Endothelial cell of umbilical vein (primary cell): Measurements from ENCODE around the gene NXN. TPM values are rescaled to one million over a fixed set of nuclear protein-coding genes. Genes with fewer than 3 reads are reported as not detected.

Source experiments
- BruUV-seq: library from RNA; stranded (reverse); fragments of 400-500 nt; replicated peaks from 2 replicates; lab custom pipeline; 2021; lab: Mats Ljungman, UMichigan
- CTCF ChIA-PET: fragments of 300-600, 350-600 bp; sonication (Branson Sonifier 250); formaldehyde crosslinking; loops from one replicate; lab custom pipeline; 2021; ENCODE audit warnings: antibody characterized with exemption, inconsistent platforms; lab: Charles Lee
- POLR2A ChIA-PET: fragments of 300-600, 350-600 bp; sonication (Branson Sonifier 250); formaldehyde crosslinking; loops from one replicate; lab custom pipeline; 2021; ENCODE audit warnings: antibody characterized with exemption, inconsistent platforms; lab: Charles Lee
- DNase-seq: peaks from one replicate; pipeline ENCODE4 v3.0.0-alpha.2; 2011; ENCODE audit warnings: low read depth, low spot score
- FAIRE-seq: peaks from 2 replicates; lab custom pipeline; 2011; peaks lifted over from hg19 to GRCh38; lab: Jason Lieb, UNC
- H2AFZ ChIP-seq: 2 replicates; pipeline ENCODE4 v1.6.0; 2012; ENCODE audit warnings: low read depth, low read length, control low read depth, inconsistent platforms
- H3K27ac ChIP-seq: 2 replicates; pipeline ENCODE4 v1.5.1; 2011; ENCODE audit warnings: low read depth, mild to moderate bottlenecking, control low read depth, low read length, moderate library complexity; ENCODE audit not compliant: insufficient read depth
- H3K27me3 ChIP-seq, 2 experiments: 2 replicates each; pipeline versions ENCODE4 v1.6.0 to v1.6.1; 2011; ENCODE audit warnings: low read length in 2 of 2, mixed read lengths in 1 of 2; ENCODE audit not compliant: control insufficient read depth in 2 of 2, insufficient read depth in 2 of 2
- H3K36me3 ChIP-seq, 2 experiments: 2 replicates in 1 of 2; 3 replicates in 1 of 2; pipeline ENCODE4 v1.5.1; 2011; ENCODE audit warnings: low read length in 2 of 2, mild to moderate bottlenecking in 1 of 2, moderate library complexity in 1 of 2; ENCODE audit not compliant: control insufficient read depth in 2 of 2, insufficient read depth in 2 of 2; ENCODE audit errors: extremely low read depth in 1 of 2
- H3K4me1 ChIP-seq: 3 replicates; pipeline ENCODE4 v1.5.1; 2011; ENCODE audit warnings: mild to moderate bottlenecking, low read length; ENCODE audit not compliant: control insufficient read depth, insufficient read depth; ENCODE audit errors: extremely low read depth
- H3K4me2 ChIP-seq: 2 replicates; pipeline ENCODE4 v1.6.1; 2011; ENCODE audit warnings: low read length, control low read depth, mixed read lengths; ENCODE audit not compliant: insufficient read depth
- H3K4me3 ChIP-seq, 3 experiments: fragments of 200-600 bp in 1 of 3; sonication (generic), shearing (Covaris generic) in 1 of 3; replicated peaks in 1 of 3; 2 replicates each; pipeline ENCODE4 v1.5.1; 2011 to 2016; ENCODE audit warnings: control low read depth in 3 of 3, low read length in 3 of 3, mild to moderate bottlenecking in 2 of 3, inconsistent platforms in 1 of 3, low read depth in 1 of 3, moderate library complexity in 1 of 3; ENCODE audit not compliant: insufficient read depth in 1 of 3
- H3K79me2 ChIP-seq: 2 replicates; pipeline ENCODE4 v1.6.0; 2012; ENCODE audit warnings: low read length, inconsistent platforms; ENCODE audit not compliant: control insufficient read depth, insufficient read depth
- H3K9ac ChIP-seq: replicated peaks from 2 replicates; pipeline ENCODE3; 2011; ENCODE audit warnings: low read length, control low read depth; ENCODE audit not compliant: insufficient read depth; ENCODE audit errors: extremely low read depth
- H3K9me1 ChIP-seq: replicated peaks from 3 replicates; pipeline ENCODE4 v1.6.0; 2011; ENCODE audit warnings: mild to moderate bottlenecking, low read length; ENCODE audit not compliant: control insufficient read depth, insufficient read depth; ENCODE audit errors: extremely low read depth
- H3K9me3 ChIP-seq: replicated peaks from 2 replicates; pipeline ENCODE4 v1.5.1; 2012; ENCODE audit warnings: low read length, inconsistent platforms; ENCODE audit not compliant: control insufficient read depth, insufficient read depth
- H4K20me1 ChIP-seq: replicated peaks from 2 replicates; pipeline ENCODE3; 2011; ENCODE audit warnings: mild to moderate bottlenecking, low read length; ENCODE audit not compliant: control insufficient read depth, insufficient read depth; ENCODE audit errors: extremely low read depth
- EZH2 ChIP-seq: IDR thresholded peaks from 2 replicates; pipeline ENCODE4 v1.6.1; 2012; ENCODE audit warnings: borderline replicate concordance, low read depth, mild to moderate bottlenecking, moderate library complexity, low read length, inconsistent platforms; ENCODE audit not compliant: severe bottlenecking
- JUN ChIP-seq: IDR thresholded peaks from 2 replicates; pipeline ENCODE4 v1.6.1; 2011; ENCODE audit warnings: borderline replicate concordance, low read depth; ENCODE audit not compliant: insufficient read length, insufficient read depth
- POLR2A ChIP-seq: IDR thresholded peaks from 2 replicates; pipeline ENCODE4 v1.6.1; 2012; ENCODE audit warnings: low read depth, mild to moderate bottlenecking, control low read depth, low read length
- dilution Hi-C: fragments of 300-500 bp; cut with MboI; formaldehyde crosslinking; loops from one replicate; pipeline ENCODE4 v1.15.0; 2019; ENCODE audit warnings: low sequenced_read_pairs; ENCODE audit not compliant: extremely low pct_ligation_motif_present
- intact Hi-C: fragments of 100-400 bp; cut with micrococcal nuclease; formaldehyde crosslinking; loops from one replicate; pipeline ENCODE4 v1.10.0; 2022
- polyA plus RNA-seq, 4 experiments: library from polyadenylated mRNA; depleted of rRNA in 3 of 4; stranded (reverse) in 3 of 4; unstranded in 1 of 4; fragments of >200 nt; gene quantifications; 2 replicates each; pipeline versions ENCODE4 v1.2.1 to v1.2.3, GENCODE V29; 2011 to 2012; ENCODE audit warnings: missing spikeins in 1 of 4
- total RNA-seq: library from RNA; stranded (reverse); gene quantifications from 2 replicates; pipeline ENCODE4 v1.2.3, GENCODE V29; 2021
- TF ChIP-seq, protein P1 (sequence below), 2 donors: IDR thresholded peaks; 1 replicate in 1 of 2; 2 replicates in 1 of 2; pipeline ENCODE4 v1.5.1; 2011; ENCODE audit warnings: low read length in 2 of 2, mild to moderate bottlenecking in 2 of 2, moderate library complexity in 2 of 2, control low read depth in 1 of 2, inconsistent platforms in 1 of 2, low read depth in 1 of 2; ENCODE audit not compliant: insufficient read depth in 1 of 2; ENCODE audit errors: extremely low read depth in 1 of 2
- TF ChIP-seq, protein P2 (sequence below): IDR thresholded peaks from 2 replicates; pipeline ENCODE4 v1.6.1; 2011; ENCODE audit not compliant: insufficient read depth, insufficient read length

NXN gene
- total and polyA plus RNA-seq, 2 donors (not counting 3 experiments of a cell fraction or from before 2014, with no cell fraction given): 69.5 to 77.3 TPM

DNA sequence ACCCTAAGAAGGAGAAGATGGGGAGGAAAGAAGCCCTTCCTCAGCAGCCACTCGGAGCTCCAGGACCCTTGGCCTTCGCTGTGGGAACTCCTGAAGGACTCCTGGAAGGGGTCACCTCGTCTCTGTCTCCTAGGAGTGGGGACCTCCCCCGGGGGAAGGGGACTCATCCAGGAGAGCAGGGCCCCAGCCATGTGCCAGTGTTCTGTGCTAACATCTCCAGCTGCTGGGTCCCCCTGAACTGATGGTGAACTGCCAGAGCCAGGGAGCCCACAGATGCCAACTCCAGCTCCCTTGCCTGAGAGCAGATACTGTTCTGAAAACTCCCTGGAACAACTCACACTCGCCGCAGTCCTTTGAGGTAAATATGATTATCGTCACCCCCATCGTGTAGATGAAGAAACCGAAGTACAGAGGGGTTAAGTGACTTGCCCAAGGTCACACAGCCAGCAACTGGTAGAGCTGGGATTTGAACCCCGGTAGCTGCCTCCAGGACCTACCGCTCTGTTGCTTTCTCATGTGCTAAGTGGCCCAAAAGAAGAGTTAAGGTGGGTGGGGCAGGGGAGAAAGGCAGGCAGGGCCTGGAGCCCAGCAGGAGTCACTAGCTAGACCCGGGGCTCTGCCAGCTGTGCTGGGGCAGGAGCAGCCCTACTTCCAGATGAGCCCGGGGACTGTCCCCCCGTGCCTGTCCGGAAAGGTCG is 27.9 kb upstream of the NXN start:
- ChIA-PET POLR2A (no interaction called here), CTCF (interaction anchor here (0.8 to 10.2 kb wide), 6 partner anchors 9 to 51 kb away, joined by 3 to 265 read pairs (median 4); partner anchors contain the start of gene TIMM22)
- no peak overlapping the region for H3K27ac ChIP-seq
- TF ChIP-seq, protein P1, sequence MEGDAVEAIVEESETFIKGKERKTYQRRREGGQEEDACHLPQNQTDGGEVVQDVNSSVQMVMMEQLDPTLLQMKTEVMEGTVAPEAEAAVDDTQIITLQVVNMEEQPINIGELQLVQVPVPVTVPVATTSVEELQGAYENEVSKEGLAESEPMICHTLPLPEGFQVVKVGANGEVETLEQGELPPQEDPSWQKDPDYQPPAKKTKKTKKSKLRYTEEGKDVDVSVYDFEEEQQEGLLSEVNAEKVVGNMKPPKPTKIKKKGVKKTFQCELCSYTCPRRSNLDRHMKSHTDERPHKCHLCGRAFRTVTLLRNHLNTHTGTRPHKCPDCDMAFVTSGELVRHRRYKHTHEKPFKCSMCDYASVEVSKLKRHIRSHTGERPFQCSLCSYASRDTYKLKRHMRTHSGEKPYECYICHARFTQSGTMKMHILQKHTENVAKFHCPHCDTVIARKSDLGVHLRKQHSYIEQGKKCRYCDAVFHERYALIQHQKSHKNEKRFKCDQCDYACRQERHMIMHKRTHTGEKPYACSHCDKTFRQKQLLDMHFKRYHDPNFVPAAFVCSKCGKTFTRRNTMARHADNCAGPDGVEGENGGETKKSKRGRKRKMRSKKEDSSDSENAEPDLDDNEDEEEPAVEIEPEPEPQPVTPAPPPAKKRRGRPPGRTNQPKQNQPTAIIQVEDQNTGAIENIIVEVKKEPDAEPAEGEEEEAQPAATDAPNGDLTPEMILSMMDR (IDR thresholded peaks at IDR 0.05; ENCODE audit: extremely low read depth in 1 of 2, insufficient read depth in 1 of 2, low read depth in 1 of 2, low read length in 2 of 2): no peak
- TF ChIP-seq, protein P2, sequence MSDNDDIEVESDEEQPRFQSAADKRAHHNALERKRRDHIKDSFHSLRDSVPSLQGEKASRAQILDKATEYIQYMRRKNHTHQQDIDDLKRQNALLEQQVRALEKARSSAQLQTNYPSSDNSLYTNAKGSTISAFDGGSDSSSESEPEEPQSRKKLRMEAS: no peak
- no peak for TF ChIP-seq POLR2A
- dilution Hi-C loops (no loop called here), intact Hi-C loops (no loop called here)
- H3K9me1 ChIP-seq: no peaks in the 10 kb centered on the region
- no peak for FAIRE-seq
- no peak overlapping the region for H3K9ac ChIP-seq
- peaks cover 42% of the 10 kb centered on the region for H3K4me1 ChIP-seq
- no peak overlapping the region for H3K4me3 ChIP-seq
- no peaks in the 10 kb centered on the region for H4K20me1 ChIP-seq
- H3K9me3 ChIP-seq: no peaks in the 10 kb centered on the region
- no peaks in the 10 kb centered on the region for H3K79me2 ChIP-seq
- H3K4me2 ChIP-seq: no peak overlapping the region
- H3K27me3 ChIP-seq: no peaks in the 10 kb centered on the region
- H3K36me3 ChIP-seq: peaks cover 4 to 27% of the 10 kb centered on the region in 2 experiments
- no TSS peak for BruUV-seq
- no peak overlapping the region for H2AFZ ChIP-seq
- no peak for DNase-seq

DNA sequence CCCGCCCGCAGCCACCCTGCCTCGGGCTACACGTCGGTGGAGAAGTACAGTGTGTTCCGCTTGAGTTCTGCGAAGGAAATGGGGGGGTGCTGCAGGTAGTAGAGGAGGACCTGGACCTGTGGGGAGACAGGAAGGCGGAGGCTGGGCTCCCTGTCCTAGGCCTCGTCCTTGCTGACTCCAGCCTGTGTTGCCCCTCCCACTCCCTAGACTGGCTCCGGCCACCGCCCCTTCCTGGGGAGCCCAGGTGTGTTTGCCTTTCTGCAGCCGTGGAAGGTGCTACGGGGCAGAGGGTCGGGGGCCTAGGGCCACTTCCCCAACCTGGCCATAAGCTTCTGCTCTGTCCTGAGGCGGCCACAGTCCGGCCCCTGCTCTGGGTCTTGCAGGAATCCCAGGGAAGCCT is 26.5 kb upstream of the NXN start:
- ChIA-PET CTCF (interaction anchor here (2.2 to 10.2 kb wide), 4 partner anchors 10 to 117 kb away, joined by 6 to 265 read pairs (median 20); partner anchors contain the start of gene TIMM22), POLR2A (no interaction called here)
- Histone ChIP-seq H4K20me1 (no peaks in the 10 kb centered on the region), H2AFZ (no peak overlapping the region), H3K27ac (peak overlapping the region; percentile 75), H3K36me3 (peaks cover 4 to 23% of the 10 kb centered on the region in 2 experiments), H3K27me3 (no peaks in the 10 kb centered on the region), H3K9me3 (no peaks in the 10 kb centered on the region), H3K9ac (peak overlapping the region; percentile 55), H3K4me2 (peak overlapping the region; percentile 9), H3K4me1 (peaks cover 56% of the 10 kb centered on the region), H3K9me1 (no peaks in the 10 kb centered on the region), H3K4me3 (no peak overlapping the region), H3K79me2 (no peaks in the 10 kb centered on the region)
- DNase-seq (no peak), FAIRE-seq (peak; percentile 15)
- dilution Hi-C loops (no loop called here), intact Hi-C loops (no loop called here)
- no TSS peak for BruUV-seq
- no peak for TF ChIP-seq POLR2A
- no peak for TF ChIP-seq EZH2
- TF ChIP-seq JUN: no peak
